Upper lobe of right lung (tissue), 1 donor: ENCODE results near the gene NACC2. TPM values are rescaled to one million over a fixed set of nuclear protein-coding genes. Genes with fewer than 3 reads are reported as not detected.

Experiments
- ATAC-seq: fragments of 200-7000 bp; cut with Tn5 transposase; one replicate; pipeline ENCODE4 v1.9.1; 2020; ENCODE audit warnings: mild to moderate bottlenecking, moderate library complexity
- DNase-seq: peaks from one replicate; pipeline ENCODE4 v3.0.0-alpha.2; 2020
- H3K27ac ChIP-seq: fragments of 200-600 bp; one replicate; pipeline ENCODE4 v1.8.0; 2022
- H3K27me3 ChIP-seq: fragments of 200-600 bp; one replicate; pipeline ENCODE4 v1.8.0; 2022; ENCODE audit warnings: mild to moderate bottlenecking
- H3K36me3 ChIP-seq: fragments of 200-600 bp; one replicate; pipeline ENCODE4 v1.8.0; 2022
- H3K4me1 ChIP-seq: fragments of 200-600 bp; one replicate; pipeline ENCODE4 v1.8.0; 2022
- H3K4me3 ChIP-seq: fragments of 200-600 bp; one replicate; pipeline ENCODE4 v1.8.0; 2022; ENCODE audit warnings: mild to moderate bottlenecking
- H3K9me3 ChIP-seq: fragments of 200-600 bp; one replicate; pipeline ENCODE4 v1.8.0; 2022
- CTCF ChIP-seq: fragments of 200-600 bp; IDR thresholded peaks from one replicate; pipeline ENCODE4 v1.8.0; 2022; ENCODE audit warnings: antibody characterized with exemption
- intact Hi-C: fragments of 100-400 bp; cut with DNase I; formaldehyde crosslinking; loops from one replicate; pipeline ENCODE4 v1.11.0; 2022
- total RNA-seq: library from RNA; stranded (reverse); fragmentation: NEBNext Ultra II Directional; extraction: Animal tissue kit (Norgen Biotek cat#: 25700); gene quantifications from one replicate; pipeline ENCODE4 v1.2.1, GENCODE V29; 2021
- donor health status: DM: no; HTN: yes; CAD: no; lungs with severe emphysema.

The NACC2 gene
- total RNA-seq, 1 donor from 2014 or later = 33.5 TPM

GRCh38 chr9:136015656-136016571 lies 79.2 kb downstream of the NACC2 start:
- H3K4me1 ChIP-seq = peaks cover 21% of the 10 kb centered on the region
- intact Hi-C loops = no loop called here
- no peak for TF ChIP-seq CTCF
- no peaks in the 10 kb centered on the region for H3K9me3 ChIP-seq
- H3K36me3 ChIP-seq = peaks cover 17% of the 10 kb centered on the region
- H3K27ac ChIP-seq = no peak overlapping the region
- no peak overlapping the region for H3K4me3 ChIP-seq
- peak; percentile 66 for DNase-seq
- no peaks in the 10 kb centered on the region for H3K27me3 ChIP-seq
- peak; percentile 4 for ATAC-seq

- H3K9me3 ChIP-seq = no peaks in the 10 kb centered on the region
- peaks cover 21% of the 10 kb centered on the region for H3K4me1 ChIP-seq
- DNase-seq (peak; percentile 53), ATAC-seq (no peak)
- TF ChIP-seq CTCF = no peak
- peaks cover 22% of the 10 kb centered on the region for H3K36me3 ChIP-seq
- H3K27ac ChIP-seq = peak overlapping the region; percentile 17
- no peak overlapping the region for H3K4me3 ChIP-seq
- intact Hi-C loops = no loop called here
- H3K27me3 ChIP-seq = no peaks in the 10 kb centered on the region
These were observed 80.0 kb downstream of the NACC2 start for GRCh38 chr9:136014924-136015633.

GRCh38 chr9:136014147-136014923 lies 80.8 kb downstream of the NACC2 start:
- DNase-seq = peak; percentile 65
- no peak overlapping the region for H3K4me3 ChIP-seq
- peak overlapping the region; percentile 47 for H3K27ac ChIP-seq

GRCh38 chr9:136013524-136014034 lies 81.5 kb downstream of the NACC2 start:
- H3K27me3 ChIP-seq = no peaks in the 10 kb centered on the region
- DNase-seq (peak; percentile 52), ATAC-seq (no peak)
- TF ChIP-seq CTCF = no peak
- no peak overlapping the region for H3K4me3 ChIP-seq
- H3K36me3 ChIP-seq = peaks cover 26% of the 10 kb centered on the region
- H3K4me1 ChIP-seq = peaks cover 31% of the 10 kb centered on the region
- H3K9me3 ChIP-seq = no peaks in the 10 kb centered on the region
- intact Hi-C loops = no loop called here
- peak overlapping the region; percentile 75 for H3K27ac ChIP-seq

More at GRCh38 chr9:136014147-136014923, 80.8 kb downstream of the NACC2 start:
- H3K9me3 ChIP-seq = no peaks in the 10 kb centered on the region
- intact Hi-C loops = no loop called here
- H3K27me3 ChIP-seq = no peaks in the 10 kb centered on the region
- H3K36me3 ChIP-seq = peaks cover 22% of the 10 kb centered on the region
- H3K4me1 ChIP-seq = peaks cover 25% of the 10 kb centered on the region
- TF ChIP-seq CTCF = no peak
- no peak for ATAC-seq

GRCh38 chr9:136013116-136013515 lies 82.0 kb downstream of the NACC2 start:
- no peak for TF ChIP-seq CTCF
- peak overlapping the region; percentile 75 for H3K27ac ChIP-seq
- DNase-seq (peak; percentile 49), ATAC-seq (no peak)
- intact Hi-C loops = no loop called here
- no peaks in the 10 kb centered on the region for H3K9me3 ChIP-seq
- peaks cover 26% of the 10 kb centered on the region for H3K36me3 ChIP-seq
- H3K4me1 ChIP-seq = peaks cover 31% of the 10 kb centered on the region
- no peak overlapping the region for H3K4me3 ChIP-seq
- no peaks in the 10 kb centered on the region for H3K27me3 ChIP-seq
